Endothelial cell (in vitro differentiated cells): ENCODE data around the gene FHOD1. TPM values are rescaled to one million over a fixed set of nuclear protein-coding genes. Genes with fewer than 3 reads are reported as not detected.

Experiments
- DNase-seq: peaks from one replicate; pipeline ENCODE4 v3.0.0; 2021; ENCODE audit warnings: low spot score
- H3K27ac Mint-ChIP-seq: one replicate; pipeline ENCODE4 v1.8.0; 2021; ENCODE audit warnings: mixed read lengths, inconsistent platforms; ENCODE audit not compliant: unreplicated experiment
- H3K27me3 Mint-ChIP-seq: one replicate; pipeline ENCODE4 v1.8.0; 2021; ENCODE audit warnings: mild to moderate bottlenecking, moderate library complexity, mixed read lengths, inconsistent platforms; ENCODE audit not compliant: unreplicated experiment
- H3K36me3 Mint-ChIP-seq: one replicate; pipeline ENCODE4 v1.8.0; 2021; ENCODE audit warnings: mild to moderate bottlenecking, low read depth, mixed read lengths, inconsistent platforms; ENCODE audit not compliant: unreplicated experiment
- H3K4me1 Mint-ChIP-seq: one replicate; pipeline ENCODE4 v1.8.0; 2021; ENCODE audit warnings: mild to moderate bottlenecking, mixed read lengths, inconsistent platforms; ENCODE audit not compliant: unreplicated experiment
- H3K4me3 Mint-ChIP-seq: one replicate; pipeline ENCODE4 v1.8.0; 2021; ENCODE audit warnings: mild to moderate bottlenecking, mixed read lengths, inconsistent platforms; ENCODE audit not compliant: unreplicated experiment
- H3K9me3 Mint-ChIP-seq: one replicate; pipeline ENCODE4 v1.8.0; 2021; ENCODE audit warnings: mixed read lengths, inconsistent platforms; ENCODE audit not compliant: unreplicated experiment
- CTCF ChIP-seq: fragments of 200-600 bp; sonication (generic); IDR thresholded peaks from one replicate; pipeline ENCODE4 v1.5.0; 2021; ENCODE audit warnings: antibody characterized with exemption; ENCODE audit not compliant: unreplicated experiment
- total RNA-seq: library from RNA; stranded (reverse); fragmentation: NEBNext Ultra II Directional; extraction: Animal tissue kit (Norgen Biotek cat#: 25700); gene quantifications from one replicate; pipeline ENCODE4 v1.2.1, GENCODE V29; 2021; ENCODE audit not compliant: unreplicated experiment

FHOD1 gene
- total RNA-seq, 1 donor from 2014 or later = 248 TPM

DNA sequence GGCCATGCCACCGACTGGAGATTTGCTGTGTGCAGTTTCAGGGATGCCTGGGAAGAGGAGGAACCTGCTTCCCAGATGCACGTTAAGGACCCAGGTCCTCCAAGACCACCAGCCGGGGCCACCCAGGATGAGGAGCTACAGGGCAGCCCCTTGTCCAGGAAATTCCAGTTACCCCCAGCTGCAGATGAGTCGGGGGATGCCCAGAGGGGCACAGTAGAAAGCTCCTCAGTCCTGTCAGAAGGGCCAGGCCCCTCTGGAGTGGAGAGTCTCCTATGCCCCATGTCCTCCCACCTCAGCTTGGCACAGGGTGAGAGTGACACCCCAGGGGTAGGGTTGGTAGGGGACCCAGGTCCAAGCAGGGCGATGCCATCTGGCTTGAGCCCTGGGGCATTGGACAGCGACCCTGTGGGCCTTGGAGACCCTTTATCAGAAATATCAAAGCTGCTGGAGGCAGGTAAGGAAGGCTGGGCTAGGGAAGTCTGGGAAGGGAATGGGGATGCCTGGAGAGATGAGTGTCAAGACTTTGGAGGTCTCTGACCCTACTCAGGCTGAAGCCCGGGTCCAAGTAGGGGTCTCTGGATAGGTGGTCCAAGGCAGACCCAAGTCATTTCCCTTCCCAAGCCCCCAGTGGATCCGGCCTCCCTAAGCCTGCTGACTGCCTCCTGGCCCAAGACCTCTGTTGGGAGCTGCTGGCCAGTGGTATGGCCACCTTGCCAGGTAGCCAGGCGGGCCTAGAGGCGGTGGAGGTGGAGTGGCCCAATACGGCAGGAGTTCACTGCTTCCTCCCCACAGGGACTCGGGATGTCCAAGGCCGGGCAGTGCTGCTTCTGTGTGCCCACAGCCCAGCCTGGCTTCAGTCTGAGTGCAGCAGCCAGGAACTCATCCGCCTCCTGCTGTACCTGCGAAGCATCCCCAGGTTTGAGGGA, 33.1 kb upstream of the FHOD1 start:
- H3K27ac Mint-ChIP-seq = no peak overlapping the region
- no peak for DNase-seq
- H3K9me3 Mint-ChIP-seq = no peaks in the 10 kb centered on the region
- H3K27me3 Mint-ChIP-seq = peaks cover 10% of the 10 kb centered on the region
- H3K4me3 Mint-ChIP-seq = no peak overlapping the region
- TF ChIP-seq CTCF = no peak
- peaks cover 7% of the 10 kb centered on the region for H3K4me1 Mint-ChIP-seq
- H3K36me3 Mint-ChIP-seq = peaks cover 21% of the 10 kb centered on the region

GRCh38 chr16:67279296-67280089, 32.2 kb upstream of the FHOD1 start, which contains the start of gene PLEKHG4:
PLEKHG4 (plus strand) TSS chr16:67279532; CDS start chr16:67280045, 513 bp downstream.
- H3K4me3 Mint-ChIP-seq = peak within 1 kb of the TSS; percentile 67
- peaks cover 7% of the 10 kb centered on the region for H3K4me1 Mint-ChIP-seq
- peak; percentile 82 for DNase-seq
- no peaks in the 10 kb centered on the region for H3K9me3 Mint-ChIP-seq
- H3K36me3 Mint-ChIP-seq = peaks cover 21% of the 10 kb centered on the region
- no peak within 1 kb of the TSS for H3K27ac Mint-ChIP-seq
- TF ChIP-seq CTCF = peak; percentile 74
- peaks cover 10% of the 10 kb centered on the region for H3K27me3 Mint-ChIP-seq

GRCh38 chr16:67278773-67279295, 31.6 kb upstream of the FHOD1 start:
- Mint-ChIP-seq H3K4me3 (peak overlapping the region; percentile 67), H3K4me1 (peaks cover 7% of the 10 kb centered on the region), H3K27me3 (peaks cover 6% of the 10 kb centered on the region), H3K36me3 (peaks cover 17% of the 10 kb centered on the region), H3K9me3 (no peaks in the 10 kb centered on the region), H3K27ac (no peak overlapping the region)
- DNase-seq = no peak
- TF ChIP-seq CTCF = no peak

DNA sequence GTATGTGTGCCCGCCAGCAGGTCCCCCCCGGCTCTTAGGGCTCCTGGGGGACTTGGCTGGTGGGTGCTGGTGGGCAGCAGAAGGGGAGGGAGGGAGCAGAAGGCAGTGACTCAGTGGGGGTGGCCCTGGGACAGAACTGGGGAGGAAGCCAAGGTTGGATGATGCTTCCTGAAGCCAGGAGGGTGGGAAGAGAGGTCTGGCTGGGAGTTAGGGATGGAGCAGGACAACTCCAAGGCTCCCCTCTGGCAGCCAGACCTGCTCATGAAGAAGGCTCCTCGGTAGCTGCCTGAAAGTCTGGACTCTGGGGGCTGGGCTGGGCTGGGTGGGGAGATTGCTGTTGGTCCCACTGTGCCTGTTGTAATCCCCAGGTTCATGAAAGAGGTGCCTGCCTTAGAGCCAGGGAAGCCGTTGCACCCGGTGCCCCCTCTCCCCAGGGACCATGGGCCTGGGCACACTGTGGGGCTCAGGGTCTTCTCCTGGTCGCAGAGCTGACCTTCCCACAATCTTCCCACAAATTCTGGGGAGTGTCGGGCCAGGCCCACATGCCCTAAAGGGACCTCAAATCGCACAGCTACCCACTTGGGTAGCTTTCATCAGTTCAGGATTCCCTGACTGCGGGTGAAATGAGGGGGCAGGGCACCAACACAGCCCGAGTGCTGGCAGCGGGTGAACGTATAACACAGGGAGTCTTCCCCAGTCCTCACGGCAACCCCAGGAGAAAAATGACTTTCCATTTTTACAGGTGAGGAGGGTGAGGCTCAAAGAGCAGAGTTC, 30.9 kb upstream of the FHOD1 start:
- peaks cover 11% of the 10 kb centered on the region for H3K36me3 Mint-ChIP-seq
- H3K4me3 Mint-ChIP-seq = peak overlapping the region; percentile 67
- H3K27me3 Mint-ChIP-seq = no peaks in the 10 kb centered on the region
- no peak for TF ChIP-seq CTCF
- no peaks in the 10 kb centered on the region for H3K9me3 Mint-ChIP-seq
- H3K27ac Mint-ChIP-seq = no peak overlapping the region
- peaks cover 3% of the 10 kb centered on the region for H3K4me1 Mint-ChIP-seq
- DNase-seq = no peak
